Vagina (tissue), 2 donors: ENCODE results near the gene MCEE. TPM values are rescaled to one million over a fixed set of nuclear protein-coding genes. Genes with fewer than 3 reads are reported as not detected.

Experiments
- DNase-seq, 2 donors: peaks; one replicate each; pipeline ENCODE4 v3.0.0-alpha.2; 2017; ENCODE audit errors: extremely low spot score in 2 of 2
- H3K27ac ChIP-seq: fragments of 200-600 bp; sonication (generic); one replicate; pipeline ENCODE4 v1.5.1; 2019
- H3K27me3 ChIP-seq: fragments of 200-600 bp; sonication (generic); one replicate; pipeline ENCODE4 v1.5.1; 2019
- H3K36me3 ChIP-seq, 2 donors: fragments of 200-600 bp; sonication (generic); one replicate each; pipeline ENCODE4 v1.5.1; 2017 to 2019
- H3K4me1 ChIP-seq: fragments of 200-600 bp; sonication (generic); one replicate; pipeline ENCODE4 v1.5.1; 2019
- H3K4me3 ChIP-seq, 2 donors: fragments of 200-600 bp; sonication (generic); 1 replicate in 1 of 2; 2 replicates in 1 of 2; pipeline ENCODE4 v1.5.1; 2016 to 2019
- H3K9me3 ChIP-seq: fragments of 200-600 bp; sonication (generic); one replicate; pipeline ENCODE4 v1.5.1; 2019
- CTCF ChIP-seq, 3 experiments: fragments of 450-650 bp in 2 of 3; fragments of 200-600 bp in 1 of 3; sonication (generic) in 1 of 3; IDR thresholded peaks; one replicate each; pipeline ENCODE4 v1.5.1; 2017 to 2019; ENCODE audit warnings: antibody characterized with exemption in 3 of 3, mild to moderate bottlenecking in 2 of 3, moderate library complexity in 2 of 3
- POLR2A ChIP-seq, 2 donors: fragments of 450-650 bp; IDR thresholded peaks; one replicate each; pipeline ENCODE4 v1.6.1; 2017; ENCODE audit warnings: antibody characterized with exemption in 2 of 2, mild to moderate bottlenecking in 2 of 2, moderate library complexity in 2 of 2
- POLR2AphosphoS5 ChIP-seq, 2 donors: sonication (generic); formaldehyde crosslinking; IDR thresholded peaks; one replicate each; pipeline ENCODE4 v1.9.0; 2017; ENCODE audit warnings: antibody characterized with exemption in 2 of 2, mild to moderate bottlenecking in 2 of 2, low read depth in 1 of 2; ENCODE audit not compliant: insufficient read depth in 1 of 2
- intact Hi-C: fragments of 100-400 bp; cut with DNase I; formaldehyde crosslinking; loops from one replicate; pipeline ENCODE4 v1.15.1; 2023
- total RNA-seq: library from RNA; depleted of rRNA; stranded (reverse); fragments of >200 nt; gene quantifications from one replicate; pipeline ENCODE4 v1.2.3, GENCODE V29; 2016

MCEE gene
- total RNA-seq, 1 donor from 2014 or later: 12.8 TPM

GRCh38 chr2:71071681-71072398, 58.2 kb downstream of the MCEE start:
- TF ChIP-seq POLR2A (IDR thresholded peaks at IDR 0.05): no peak
- TF ChIP-seq POLR2AphosphoS5 (IDR thresholded peaks at IDR 0.05; ENCODE audit: insufficient read depth in 1 of 2, low read depth in 1 of 2): no peak
- no peak for TF ChIP-seq CTCF (IDR thresholded peaks at IDR 0.05)
- H3K4me3 ChIP-seq: no peak overlapping the region
- peak overlapping the region; percentile 21 for H3K27ac ChIP-seq
- peaks cover 0 to 41% of the 10 kb centered on the region in 2 donors for H3K36me3 ChIP-seq
- no peak for DNase-seq
- intact Hi-C loops: no loop called here
- peaks cover 49% of the 10 kb centered on the region for H3K4me1 ChIP-seq
- H3K9me3 ChIP-seq: no peaks in the 10 kb centered on the region
- H3K27me3 ChIP-seq: no peaks in the 10 kb centered on the region

- Histone ChIP-seq H3K9me3 (no peaks in the 10 kb centered on the region), H3K36me3 (peaks cover 0 to 27% of the 10 kb centered on the region in 2 donors), H3K4me1 (peaks cover 49% of the 10 kb centered on the region), H3K4me3 (no peak overlapping the region), H3K27me3 (no peaks in the 10 kb centered on the region), H3K27ac (peak overlapping the region; percentile 34)
- intact Hi-C loops: no loop called here
- no peak for TF ChIP-seq POLR2A (IDR thresholded peaks at IDR 0.05)
- no peak for DNase-seq
These were observed 59.5 kb downstream of the MCEE start for GRCh38 chr2:71070294-71071093.

GRCh38 chr2:71069376-71069775, 60.7 kb downstream of the MCEE start:
- DNase-seq: no peak
- TF ChIP-seq POLR2AphosphoS5 (IDR thresholded peaks at IDR 0.05; ENCODE audit: insufficient read depth in 1 of 2, low read depth in 1 of 2) (no peak), POLR2A (IDR thresholded peaks at IDR 0.05) (no peak), CTCF (IDR thresholded peaks at IDR 0.05) (no peak)
- peak overlapping the region; percentile 93 for H3K27ac ChIP-seq
- no peaks in the 10 kb centered on the region for H3K9me3 ChIP-seq
- intact Hi-C loops: no loop called here
- H3K4me1 ChIP-seq: peaks cover 54% of the 10 kb centered on the region
- H3K4me3 ChIP-seq: peak overlapping the region; percentile 66 to 93
- no peaks in the 10 kb centered on the region for H3K27me3 ChIP-seq
- H3K36me3 ChIP-seq: peaks cover 0 to 17% of the 10 kb centered on the region in 2 donors

- Histone ChIP-seq H3K4me3 (peak within 1 kb of the TSS; percentile 66 to 93), H3K36me3 (peaks cover 0 to 9% of the 10 kb centered on the region in 2 donors), H3K27me3 (no peaks in the 10 kb centered on the region), H3K27ac (peak within 1 kb of the TSS; percentile 93), H3K9me3 (no peaks in the 10 kb centered on the region), H3K4me1 (peaks cover 58% of the 10 kb centered on the region)
- DNase-seq: peak; percentile 98
- TF ChIP-seq CTCF (IDR thresholded peaks at IDR 0.05) (peak in 1 of 3 experiments; percentile 20), POLR2AphosphoS5 (IDR thresholded peaks at IDR 0.05; ENCODE audit: insufficient read depth in 1 of 2, low read depth in 1 of 2) (peak; percentile 99 to 100), POLR2A (IDR thresholded peaks at IDR 0.05) (peak; percentile 38 to 100)
- intact Hi-C loops: no loop called here
These were observed 61.6 kb downstream of the MCEE start, which contains the start of gene NAGK for GRCh38 chr2:71068218-71069035. Gene NAGK (plus strand): TSS chr2:71068648. CDS start chr2:71068684, 36 bp downstream.
